Tibial artery (tissue), 4 donors: ENCODE results near the gene SLC25A51.

ENCODE experiments used
- DNase-seq, 2 donors: peaks; one replicate each; pipeline ENCODE4 v3.0.0-alpha.2; 2019
- H3K27ac ChIP-seq, 2 donors: fragments of 200-600 bp; sonication (generic) in 1 of 2; 1 replicate in 1 of 2; 2 replicates in 1 of 2; pipeline ENCODE4 v1.5.1; 2018 to 2019; ENCODE audit warnings: mild to moderate bottlenecking in 1 of 2
- H3K27me3 ChIP-seq, 2 donors: fragments of 200-600 bp; sonication (generic) in 1 of 2; one replicate each; pipeline versions ENCODE4 v1.5.1 to v1.6.0; 2016 to 2019
- H3K36me3 ChIP-seq, 3 donors: fragments of 200-600 bp; sonication (generic) in 2 of 3; one replicate each; pipeline ENCODE4 v1.5.1; 2016 to 2019; ENCODE audit warnings: mild to moderate bottlenecking in 2 of 3
- H3K4me1 ChIP-seq, 4 donors: fragments of 200-600 bp; sonication (generic) in 2 of 4; 1 replicate in 3 of 4; 2 replicates in 1 of 4; pipeline ENCODE4 v1.5.1; 2016 to 2019
- H3K4me3 ChIP-seq, 2 donors: fragments of 200-600 bp; sonication (generic) in 1 of 2; 1 replicate in 1 of 2; 2 replicates in 1 of 2; pipeline ENCODE4 v1.5.1; 2018 to 2019; ENCODE audit warnings: mild to moderate bottlenecking in 2 of 2
- H3K9me3 ChIP-seq, 3 donors: fragments of 200-600 bp; sonication (generic) in 1 of 3; one replicate each; pipeline ENCODE4 v1.5.1; 2016 to 2019
- intact Hi-C: fragments of 100-400 bp; cut with DNase I; formaldehyde crosslinking; loops from one replicate; pipeline ENCODE4 v1.15.0; 2023; ENCODE audit warnings: low total_unique reads
- TF ChIP-seq, protein P1 (sequence below), 2 experiments: fragments of 200-600 bp in 1 of 2; fragments of 450-650 bp in 1 of 2; IDR thresholded peaks; one replicate each; pipeline ENCODE4 v1.5.1; 2017 to 2019; ENCODE audit warnings: antibody characterized with exemption in 2 of 2, mild to moderate bottlenecking in 1 of 2, moderate library complexity in 1 of 2

The SLC25A51 gene

DNA sequence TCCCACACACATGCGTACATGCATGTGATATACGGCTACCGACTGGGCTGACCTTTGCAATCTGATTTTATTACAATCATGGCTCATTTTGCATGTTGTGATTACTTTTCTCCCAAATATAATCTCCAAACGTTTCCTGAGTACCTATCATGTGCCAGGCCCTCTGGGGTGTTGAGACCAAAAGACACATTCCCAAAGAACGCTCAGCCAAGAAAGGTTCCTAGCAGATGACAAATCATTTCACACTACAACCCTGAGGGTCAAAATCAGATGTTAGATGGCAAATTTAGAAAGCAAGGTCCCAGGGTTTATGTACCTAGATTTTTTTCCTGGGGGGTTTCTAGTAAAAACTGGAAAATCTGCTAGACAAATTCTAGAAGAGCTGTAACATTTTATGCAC, 32.4 kb upstream of the SLC25A51 start:
- TF ChIP-seq, protein P1, sequence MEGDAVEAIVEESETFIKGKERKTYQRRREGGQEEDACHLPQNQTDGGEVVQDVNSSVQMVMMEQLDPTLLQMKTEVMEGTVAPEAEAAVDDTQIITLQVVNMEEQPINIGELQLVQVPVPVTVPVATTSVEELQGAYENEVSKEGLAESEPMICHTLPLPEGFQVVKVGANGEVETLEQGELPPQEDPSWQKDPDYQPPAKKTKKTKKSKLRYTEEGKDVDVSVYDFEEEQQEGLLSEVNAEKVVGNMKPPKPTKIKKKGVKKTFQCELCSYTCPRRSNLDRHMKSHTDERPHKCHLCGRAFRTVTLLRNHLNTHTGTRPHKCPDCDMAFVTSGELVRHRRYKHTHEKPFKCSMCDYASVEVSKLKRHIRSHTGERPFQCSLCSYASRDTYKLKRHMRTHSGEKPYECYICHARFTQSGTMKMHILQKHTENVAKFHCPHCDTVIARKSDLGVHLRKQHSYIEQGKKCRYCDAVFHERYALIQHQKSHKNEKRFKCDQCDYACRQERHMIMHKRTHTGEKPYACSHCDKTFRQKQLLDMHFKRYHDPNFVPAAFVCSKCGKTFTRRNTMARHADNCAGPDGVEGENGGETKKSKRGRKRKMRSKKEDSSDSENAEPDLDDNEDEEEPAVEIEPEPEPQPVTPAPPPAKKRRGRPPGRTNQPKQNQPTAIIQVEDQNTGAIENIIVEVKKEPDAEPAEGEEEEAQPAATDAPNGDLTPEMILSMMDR (IDR thresholded peaks at IDR 0.05): no peak
- Histone ChIP-seq H3K4me3 (no peak overlapping the region), H3K9me3 (no peaks in the 10 kb centered on the region), H3K27me3 (no peaks in the 10 kb centered on the region), H3K27ac (no peak overlapping the region), H3K36me3 (peaks cover 0 to 3% (median 0%) of the 10 kb centered on the region in 3 donors), H3K4me1 (peaks cover 0 to 27% (median 11%) of the 10 kb centered on the region in 4 donors)
- no peak for DNase-seq
- intact Hi-C loops: no loop called here

DNA sequence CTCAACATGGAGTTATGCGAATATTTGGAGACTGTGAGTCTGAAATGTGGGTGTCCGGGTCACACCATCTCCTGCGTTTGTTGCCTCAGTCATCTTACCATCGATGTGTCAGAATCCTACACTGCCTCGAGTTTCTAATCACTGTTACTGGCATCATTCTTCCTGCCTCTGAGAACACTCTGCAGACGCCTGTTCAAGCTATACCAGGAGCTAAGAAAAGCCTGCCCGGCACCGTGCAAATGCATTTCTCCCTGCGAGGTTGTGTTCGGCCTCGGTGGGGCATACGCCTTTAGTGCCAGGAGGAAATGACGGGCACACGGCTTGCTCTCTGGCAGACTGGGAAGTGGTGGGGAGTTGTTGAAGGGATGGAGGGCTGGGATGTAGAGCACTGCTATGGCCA, 31.2 kb upstream of the SLC25A51 start:
- Histone ChIP-seq H3K9me3 (no peaks in the 10 kb centered on the region), H3K4me1 (peaks cover 0 to 31% (median 11%) of the 10 kb centered on the region in 4 donors), H3K27me3 (no peaks in the 10 kb centered on the region), H3K27ac (no peak overlapping the region), H3K36me3 (no peaks in the 10 kb centered on the region), H3K4me3 (no peak overlapping the region)
- TF ChIP-seq, protein P1 (IDR thresholded peaks at IDR 0.05): no peak
- no peak for DNase-seq
- intact Hi-C loops: no loop called here

DNA sequence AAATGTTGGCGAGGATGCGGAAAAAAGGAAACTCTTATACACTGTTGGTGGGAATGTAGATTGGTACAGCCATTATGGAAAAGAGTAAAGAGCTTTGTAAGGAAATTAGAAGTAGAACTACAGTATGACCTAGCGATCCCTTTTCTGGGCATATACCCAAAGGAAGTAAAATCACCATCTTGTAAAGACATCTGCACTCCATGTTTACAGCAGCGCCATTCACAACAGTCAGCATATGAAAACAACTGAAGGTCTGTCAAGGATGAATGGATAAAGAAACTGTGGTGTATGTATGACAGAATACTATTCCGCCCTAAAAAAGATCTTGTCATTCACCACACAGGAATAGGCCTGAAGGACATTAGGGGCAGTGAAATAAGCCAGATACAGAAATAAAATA, 27.7 kb upstream of the SLC25A51 start:
- DNase-seq: no peak
- TF ChIP-seq, protein P1 (IDR thresholded peaks at IDR 0.05): no peak
- Histone ChIP-seq H3K36me3 (peaks cover 0 to 5% (median 0%) of the 10 kb centered on the region in 3 donors), H3K9me3 (no peaks in the 10 kb centered on the region), H3K4me1 (peaks cover 0 to 8% (median 0%) of the 10 kb centered on the region in 4 donors), H3K27me3 (no peaks in the 10 kb centered on the region), H3K4me3 (no peak overlapping the region), H3K27ac (no peak overlapping the region)
- intact Hi-C loops: no loop called here

DNA sequence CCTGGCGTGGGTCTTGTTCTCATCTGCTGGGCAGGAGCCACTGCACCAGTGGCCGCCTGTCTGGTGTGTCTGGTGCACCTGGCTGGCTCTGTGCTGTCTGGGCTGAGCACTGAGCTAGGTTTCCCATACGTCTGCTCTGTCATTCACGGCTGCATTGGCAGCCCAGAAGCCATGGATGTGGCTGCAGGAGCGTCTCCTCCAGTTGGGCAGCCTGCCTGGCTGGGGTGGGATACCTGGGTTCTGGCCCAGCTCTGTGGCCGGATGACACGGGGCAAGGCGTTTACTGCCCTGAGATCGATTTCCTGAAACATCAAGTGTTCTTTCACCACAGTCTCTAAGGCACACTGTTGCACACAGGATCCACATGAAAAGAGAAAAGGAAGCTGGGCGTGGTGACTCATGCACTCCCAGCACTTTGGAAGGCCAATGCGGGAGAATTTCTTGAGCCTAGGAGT, 25.5 kb upstream of the SLC25A51 start:
- no peak for DNase-seq
- peaks cover 0 to 5% (median 0%) of the 10 kb centered on the region in 3 donors for H3K36me3 ChIP-seq
- TF ChIP-seq, protein P1 (IDR thresholded peaks at IDR 0.05): no peak
- peaks cover 0 to 8% (median 0%) of the 10 kb centered on the region in 4 donors for H3K4me1 ChIP-seq
- no peak overlapping the region for H3K27ac ChIP-seq
- intact Hi-C loops: no loop called here
- H3K9me3 ChIP-seq: no peaks in the 10 kb centered on the region
- no peaks in the 10 kb centered on the region for H3K27me3 ChIP-seq
- no peak overlapping the region for H3K4me3 ChIP-seq

DNA sequence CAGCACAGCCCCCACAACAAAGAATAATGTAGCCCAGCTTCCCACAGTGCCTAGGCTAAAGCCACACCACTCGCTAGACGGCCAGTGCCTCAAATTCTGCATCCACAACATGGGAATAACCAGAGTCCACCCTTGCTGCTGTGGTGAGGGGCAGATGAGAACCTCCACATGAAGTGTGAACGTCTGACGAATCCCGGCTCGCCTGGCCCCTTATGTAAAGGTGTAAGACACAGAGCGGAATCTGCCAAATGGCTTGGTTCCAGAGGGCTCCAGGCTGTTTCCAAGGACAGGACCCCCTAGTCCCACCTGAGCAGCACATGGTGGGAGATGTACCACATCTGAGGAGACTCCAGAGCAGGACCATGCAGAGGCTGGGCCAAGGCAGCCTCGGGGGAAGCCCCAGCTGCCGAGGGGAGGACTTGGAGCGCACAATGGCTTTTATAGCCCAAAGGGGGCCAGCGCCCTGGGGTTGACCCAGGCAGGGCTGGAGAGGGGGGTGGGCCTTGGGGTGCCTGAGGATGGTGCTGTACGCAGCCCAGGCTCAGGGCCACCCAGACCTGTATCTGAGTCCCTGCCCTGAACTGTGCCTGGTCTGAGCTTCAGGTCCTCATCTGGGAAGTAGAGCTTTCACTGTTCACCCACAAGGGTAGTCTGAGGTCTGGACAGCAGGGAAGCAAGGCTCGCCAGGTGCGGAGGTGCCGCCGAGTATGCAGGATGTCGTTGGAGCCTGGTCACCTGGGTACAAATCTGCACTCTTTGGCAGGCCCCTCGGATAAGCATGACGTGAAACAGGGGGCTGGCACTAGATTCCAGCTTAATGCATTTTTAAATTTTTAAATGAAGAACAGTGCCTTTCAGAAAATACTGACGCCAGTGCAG, 24.9 kb upstream of the SLC25A51 start:
- no peak for DNase-seq
- H3K4me1 ChIP-seq: peaks cover 0 to 8% (median 0%) of the 10 kb centered on the region in 4 donors
- no peaks in the 10 kb centered on the region for H3K27me3 ChIP-seq
- H3K9me3 ChIP-seq: no peaks in the 10 kb centered on the region
- H3K27ac ChIP-seq: no peak overlapping the region
- intact Hi-C loops: no loop called here
- TF ChIP-seq, protein P1 (IDR thresholded peaks at IDR 0.05): no peak
- H3K4me3 ChIP-seq: no peak overlapping the region
- peaks cover 0 to 5% (median 0%) of the 10 kb centered on the region in 3 donors for H3K36me3 ChIP-seq
